Endothelial cell of umbilical vein (primary cell): ENCODE results near the gene TEKTIP1.

Experiments
- EZH2 ChIP-seq: IDR thresholded peaks from 2 replicates; pipeline ENCODE4 v1.6.1; 2012; ENCODE audit warnings: borderline replicate concordance, low read depth, mild to moderate bottlenecking, moderate library complexity, low read length, inconsistent platforms; ENCODE audit not compliant: severe bottlenecking
- FOS ChIP-seq: IDR thresholded peaks from 2 replicates; pipeline ENCODE4 v1.6.1; 2011; ENCODE audit warnings: mild to moderate bottlenecking, low read length, moderate library complexity, borderline replicate concordance; ENCODE audit not compliant: insufficient read depth
- GATA2 ChIP-seq: IDR thresholded peaks from 2 replicates; pipeline ENCODE4 v1.7.0; 2011; ENCODE audit warnings: low read depth, mild to moderate bottlenecking, moderate library complexity, mixed read lengths, low read length; ENCODE audit not compliant: insufficient read length, insufficient read depth
- JUN ChIP-seq: IDR thresholded peaks from 2 replicates; pipeline ENCODE4 v1.6.1; 2011; ENCODE audit warnings: borderline replicate concordance, low read depth; ENCODE audit not compliant: insufficient read length, insufficient read depth
- MYC ChIP-seq: IDR thresholded peaks from one replicate; pipeline ENCODE4 v1.6.1; 2011; ENCODE audit warnings: mild to moderate bottlenecking, low read depth, low read length
- POLR2A ChIP-seq: IDR thresholded peaks from 2 replicates; pipeline ENCODE4 v1.6.1; 2012; ENCODE audit warnings: low read depth, mild to moderate bottlenecking, control low read depth, low read length
- POLR2AphosphoS5 ChIP-seq: IDR thresholded peaks from 2 replicates; pipeline ENCODE4 v1.6.1; 2012; ENCODE audit warnings: low read depth, mild to moderate bottlenecking, control low read depth, low read length, moderate library complexity; ENCODE audit not compliant: insufficient read depth
- TF ChIP-seq, protein P1 (sequence below), 2 donors: IDR thresholded peaks; 1 replicate in 1 of 2; 2 replicates in 1 of 2; pipeline ENCODE4 v1.5.1; 2011; ENCODE audit warnings: low read length in 2 of 2, mild to moderate bottlenecking in 2 of 2, moderate library complexity in 2 of 2, control low read depth in 1 of 2, inconsistent platforms in 1 of 2, low read depth in 1 of 2; ENCODE audit not compliant: insufficient read depth in 1 of 2; ENCODE audit errors: extremely low read depth in 1 of 2
- TF ChIP-seq, protein P2 (sequence below): IDR thresholded peaks from 2 replicates; pipeline ENCODE4 v1.6.1; 2011; ENCODE audit not compliant: insufficient read depth, insufficient read length

DNA sequence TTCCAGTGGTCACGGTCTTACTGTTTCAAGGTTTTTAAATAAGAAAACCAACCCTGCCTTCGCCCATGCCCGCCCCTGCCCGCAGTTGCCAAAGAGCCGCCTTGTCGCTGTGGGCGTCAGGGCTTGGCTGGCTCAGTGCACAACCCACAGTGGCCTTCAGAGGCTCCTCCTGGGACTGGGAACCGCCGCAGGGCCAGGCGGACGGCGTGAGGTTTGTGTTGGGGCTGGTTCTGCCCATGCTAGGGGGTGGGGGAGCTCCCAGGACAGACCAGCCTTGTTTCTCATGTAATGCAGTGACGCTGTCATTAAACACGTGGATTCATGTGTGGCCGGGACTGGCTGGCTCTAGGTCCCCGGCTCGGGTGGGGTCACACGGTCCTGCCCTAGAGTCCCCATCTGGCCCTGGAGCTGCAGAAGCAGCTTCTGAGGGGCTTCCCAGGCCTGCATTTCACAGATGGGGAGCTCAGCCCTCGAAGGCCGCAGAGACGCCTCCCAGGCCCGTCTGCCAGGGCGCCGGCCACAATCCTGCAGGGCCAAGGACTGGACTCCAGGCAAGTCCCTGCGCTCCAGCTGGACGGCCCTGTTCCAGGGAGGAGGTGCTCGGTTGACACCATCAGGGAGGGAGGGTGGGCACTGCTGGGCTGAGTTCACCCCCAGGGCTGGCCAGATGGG lies 2.4 kb upstream of the TEKTIP1 start:
- TF ChIP-seq POLR2AphosphoS5 (no peak), POLR2A (no peak), MYC (no peak), EZH2 (no peak), GATA2 (no peak), FOS (no peak), JUN (no peak)
- TF ChIP-seq, protein P1, sequence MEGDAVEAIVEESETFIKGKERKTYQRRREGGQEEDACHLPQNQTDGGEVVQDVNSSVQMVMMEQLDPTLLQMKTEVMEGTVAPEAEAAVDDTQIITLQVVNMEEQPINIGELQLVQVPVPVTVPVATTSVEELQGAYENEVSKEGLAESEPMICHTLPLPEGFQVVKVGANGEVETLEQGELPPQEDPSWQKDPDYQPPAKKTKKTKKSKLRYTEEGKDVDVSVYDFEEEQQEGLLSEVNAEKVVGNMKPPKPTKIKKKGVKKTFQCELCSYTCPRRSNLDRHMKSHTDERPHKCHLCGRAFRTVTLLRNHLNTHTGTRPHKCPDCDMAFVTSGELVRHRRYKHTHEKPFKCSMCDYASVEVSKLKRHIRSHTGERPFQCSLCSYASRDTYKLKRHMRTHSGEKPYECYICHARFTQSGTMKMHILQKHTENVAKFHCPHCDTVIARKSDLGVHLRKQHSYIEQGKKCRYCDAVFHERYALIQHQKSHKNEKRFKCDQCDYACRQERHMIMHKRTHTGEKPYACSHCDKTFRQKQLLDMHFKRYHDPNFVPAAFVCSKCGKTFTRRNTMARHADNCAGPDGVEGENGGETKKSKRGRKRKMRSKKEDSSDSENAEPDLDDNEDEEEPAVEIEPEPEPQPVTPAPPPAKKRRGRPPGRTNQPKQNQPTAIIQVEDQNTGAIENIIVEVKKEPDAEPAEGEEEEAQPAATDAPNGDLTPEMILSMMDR (IDR thresholded peaks at IDR 0.05; ENCODE audit: extremely low read depth in 1 of 2, insufficient read depth in 1 of 2, low read depth in 1 of 2, low read length in 2 of 2) = no peak
- TF ChIP-seq, protein P2, sequence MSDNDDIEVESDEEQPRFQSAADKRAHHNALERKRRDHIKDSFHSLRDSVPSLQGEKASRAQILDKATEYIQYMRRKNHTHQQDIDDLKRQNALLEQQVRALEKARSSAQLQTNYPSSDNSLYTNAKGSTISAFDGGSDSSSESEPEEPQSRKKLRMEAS = no peak
